Gastrocnemius medialis (tissue), 4 donors: Measurements from ENCODE around the gene HOXC13. TPM values are rescaled to one million over a fixed set of nuclear protein-coding genes. Genes with fewer than 3 reads are reported as not detected.

Experiments
- ATAC-seq, 2 donors: fragments of 150-250 bp; one replicate each; pipeline ENCODE4 v1.9.1; 2016
- DNase-seq, 2 donors: peaks; one replicate each; pipeline ENCODE4 v3.0.0-alpha.2; 2019
- H3K27ac ChIP-seq, 4 donors: fragments of 200-600 bp; sonication (generic); 1 replicate in 1 of 4; 2 replicates in 3 of 4; pipeline ENCODE4 v1.5.1; 2016 to 2018; ENCODE audit warnings: mild to moderate bottlenecking in 2 of 4, moderate library complexity in 1 of 4
- H3K27me3 ChIP-seq, 3 donors: fragments of 200-600 bp; sonication (generic) in 2 of 3; 1 replicate in 1 of 3; 2 replicates in 2 of 3; pipeline versions ENCODE4 v1.5.1 to v1.6.0; 2016 to 2019; ENCODE audit warnings: mild to moderate bottlenecking in 1 of 3, moderate library complexity in 1 of 3
- H3K36me3 ChIP-seq, 2 donors: fragments of 200-600 bp; sonication (generic) in 1 of 2; one replicate each; pipeline ENCODE4 v1.5.1; 2017 to 2018
- H3K4me1 ChIP-seq, 2 donors: fragments of 200-600 bp; sonication (generic) in 1 of 2; one replicate each; pipeline ENCODE4 v1.5.1; 2016 to 2017; ENCODE audit warnings: mild to moderate bottlenecking in 2 of 2
- H3K4me3 ChIP-seq, 4 donors: fragments of 200-600 bp; sonication (generic) in 3 of 4; 1 replicate in 1 of 4; 2 replicates in 3 of 4; pipeline ENCODE4 v1.5.1; 2016 to 2019; ENCODE audit warnings: mild to moderate bottlenecking in 2 of 4
- H3K9me3 ChIP-seq, 3 donors: fragments of 200-600 bp; sonication (generic) in 2 of 3; 1 replicate in 1 of 3; 2 replicates in 2 of 3; pipeline ENCODE4 v1.5.1; 2016 to 2019
- POLR2A ChIP-seq, 2 donors: fragments of 450-650 bp; IDR thresholded peaks; one replicate each; pipeline ENCODE4 v1.6.1; 2017; ENCODE audit warnings: antibody characterized with exemption in 2 of 2, mild to moderate bottlenecking in 2 of 2, moderate library complexity in 2 of 2
- in situ Hi-C, 4 donors: fragments of 200-750 bp; cut with MboI; loops; one replicate each; pipeline versions ENCODE4 v1.15.0 to v1.8.0; 2017; ENCODE audit warnings: low sequenced_read_pairs in 4 of 4
- intact Hi-C: fragments of 100-400 bp; cut with DNase I; formaldehyde crosslinking; loops from one replicate; pipeline ENCODE4 v1.15.1; 2023; ENCODE audit warnings: low total_unique reads
- total RNA-seq, 4 donors: library from RNA; depleted of rRNA; stranded (reverse); fragments of >200 nt; gene quantifications; one replicate each; pipeline versions ENCODE4 v1.1.0 to v1.2.3, GENCODE V29; 2016
- TF ChIP-seq, protein P1 (sequence below), 5 experiments: fragments of 450-650 bp in 3 of 5; fragments of 200-600 bp in 2 of 5; sonication (generic) in 2 of 5; IDR thresholded peaks in 4 of 5; conservative IDR thresholded peaks in 1 of 5; 1 replicate in 4 of 5; 2 replicates in 1 of 5; pipeline ENCODE4 v1.5.1; 2016 to 2019; ENCODE audit warnings: antibody characterized with exemption in 5 of 5, mild to moderate bottlenecking in 3 of 5, moderate library complexity in 3 of 5

Gene HOXC13
- total RNA-seq, 4 donors from 2014 or later: 0.10 to 0.33 TPM; not detected in 2

DNA sequence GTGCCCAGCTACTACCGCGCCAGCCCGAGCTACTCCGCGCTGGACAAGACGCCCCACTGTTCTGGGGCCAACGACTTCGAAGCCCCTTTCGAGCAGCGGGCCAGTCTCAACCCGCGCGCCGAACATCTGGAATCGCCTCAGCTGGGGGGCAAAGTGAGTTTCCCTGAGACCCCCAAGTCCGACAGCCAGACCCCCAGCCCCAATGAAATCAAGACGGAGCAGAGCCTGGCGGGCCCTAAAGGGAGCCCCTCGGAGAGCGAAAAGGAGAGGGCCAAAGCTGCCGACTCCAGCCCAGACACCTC lies 47.0 kb downstream of the HOXC13 start:
- Histone ChIP-seq H3K4me3 (peak overlapping the region; percentile 68 to 85 (median 82)), H3K27me3 (peaks cover 0 to 33% (median 0%) of the 10 kb centered on the region in 3 donors), H3K9me3 (no peaks in the 10 kb centered on the region), H3K36me3 (no peaks in the 10 kb centered on the region), H3K4me1 (peaks cover 37 to 46% of the 10 kb centered on the region in 2 donors), H3K27ac (peak overlapping the region; percentile 94 to 100 (median 98))
- DNase-seq: peak in 1 of 2 donors; percentile 25
- no peak for ATAC-seq
- intact Hi-C loops: loop anchor here (2.0 to 5.0 kb wide), 2 partner anchors 297 to 373 kb away; partner anchors contain the start of genes CBX5 and HNRNPA1
- in situ Hi-C loops: loop anchor here (10.0 to 25.0 kb wide), 4 partner anchors 219 to 1727 kb away; partner anchors contain the start of genes GPR84 (in 2 of the 4), BLOC1S1 (in 1 of the 4), ITGA7 (in 1 of the 4) and RDH5 (in 1 of the 4)
- TF ChIP-seq, protein P1, sequence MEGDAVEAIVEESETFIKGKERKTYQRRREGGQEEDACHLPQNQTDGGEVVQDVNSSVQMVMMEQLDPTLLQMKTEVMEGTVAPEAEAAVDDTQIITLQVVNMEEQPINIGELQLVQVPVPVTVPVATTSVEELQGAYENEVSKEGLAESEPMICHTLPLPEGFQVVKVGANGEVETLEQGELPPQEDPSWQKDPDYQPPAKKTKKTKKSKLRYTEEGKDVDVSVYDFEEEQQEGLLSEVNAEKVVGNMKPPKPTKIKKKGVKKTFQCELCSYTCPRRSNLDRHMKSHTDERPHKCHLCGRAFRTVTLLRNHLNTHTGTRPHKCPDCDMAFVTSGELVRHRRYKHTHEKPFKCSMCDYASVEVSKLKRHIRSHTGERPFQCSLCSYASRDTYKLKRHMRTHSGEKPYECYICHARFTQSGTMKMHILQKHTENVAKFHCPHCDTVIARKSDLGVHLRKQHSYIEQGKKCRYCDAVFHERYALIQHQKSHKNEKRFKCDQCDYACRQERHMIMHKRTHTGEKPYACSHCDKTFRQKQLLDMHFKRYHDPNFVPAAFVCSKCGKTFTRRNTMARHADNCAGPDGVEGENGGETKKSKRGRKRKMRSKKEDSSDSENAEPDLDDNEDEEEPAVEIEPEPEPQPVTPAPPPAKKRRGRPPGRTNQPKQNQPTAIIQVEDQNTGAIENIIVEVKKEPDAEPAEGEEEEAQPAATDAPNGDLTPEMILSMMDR (IDR thresholded peaks at IDR 0.05 in 4 of 5, conservative IDR thresholded peaks at IDR 0.05 in 1 of 5): no peak
- no peak for TF ChIP-seq POLR2A (IDR thresholded peaks at IDR 0.05)

DNA sequence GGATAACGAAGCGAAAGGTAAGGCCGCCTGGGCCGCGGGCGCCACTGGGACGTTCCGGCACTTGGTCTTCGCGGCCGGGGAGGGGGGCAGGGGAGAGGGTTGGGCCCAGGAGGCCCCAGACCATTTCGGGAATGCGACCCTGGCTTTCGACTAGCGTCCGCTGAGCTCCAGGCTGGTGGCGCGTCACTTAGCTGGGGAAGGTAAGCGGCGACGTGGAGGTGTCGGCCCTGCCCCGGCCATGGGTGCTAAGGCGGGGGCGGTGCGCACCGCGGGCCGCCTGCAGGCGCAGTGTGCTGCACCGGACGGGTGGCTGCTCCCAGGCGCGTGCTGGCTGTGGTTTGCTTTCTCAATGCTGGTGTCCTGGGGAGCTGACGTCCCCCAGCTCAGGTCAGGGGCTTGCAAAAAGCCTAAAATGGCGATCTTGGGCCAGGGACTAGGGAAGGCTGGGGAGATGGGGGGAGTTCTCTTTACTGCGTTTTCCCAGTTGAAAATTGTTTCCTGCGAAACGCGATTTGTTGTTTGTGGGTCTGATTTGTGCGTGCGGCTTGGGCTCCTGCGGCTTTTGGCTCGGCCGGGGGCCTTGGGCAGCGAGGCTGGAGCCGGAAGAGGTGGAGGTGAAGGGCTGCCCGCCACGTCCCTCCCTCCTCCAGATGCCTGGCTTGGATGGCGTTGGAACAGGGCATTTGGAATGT lies 47.5 kb downstream of the HOXC13 start:
- peak; percentile 76 to 90 for TF ChIP-seq POLR2A (IDR thresholded peaks at IDR 0.05)
- TF ChIP-seq, protein P1 (IDR thresholded peaks at IDR 0.05 in 4 of 5, conservative IDR thresholded peaks at IDR 0.05 in 1 of 5): peak in 2 of 5 experiments; percentile 14 to 19
- ATAC-seq (peak; percentile 10 to 16), DNase-seq (peak in 1 of 2 donors; percentile 69)
- Histone ChIP-seq H3K36me3 (no peaks in the 10 kb centered on the region), H3K27ac (peak overlapping the region; percentile 94 to 100 (median 98)), H3K27me3 (peaks cover 0 to 28% (median 0%) of the 10 kb centered on the region in 3 donors), H3K4me1 (peaks cover 37 to 41% of the 10 kb centered on the region in 2 donors), H3K9me3 (no peaks in the 10 kb centered on the region), H3K4me3 (peak overlapping the region; percentile 68 to 85 (median 82))
- intact Hi-C loops (loop anchor here (2.0 to 5.0 kb wide), 3 partner anchors 33 to 373 kb away; partner anchors contain the start of genes CBX5 and HNRNPA1), in situ Hi-C loops (loop anchor here (10.0 to 25.0 kb wide), 4 partner anchors 219 to 1726 kb away; partner anchors contain the start of genes GPR84 (in 2 of the 4), BLOC1S1 (in 1 of the 4), ITGA7 (in 1 of the 4) and RDH5 (in 1 of the 4))

GRCh38 chr12:53986686-53987483 lies 48.3 kb downstream of the HOXC13 start:
- intact Hi-C loops (loop anchor here (2.0 to 5.0 kb wide), 2 partner anchors 32 to 295 kb away; partner anchors contain the start of genes CBX5 and HNRNPA1), in situ Hi-C loops (loop anchor here (10.0 to 25.0 kb wide), 4 partner anchors 218 to 1725 kb away; partner anchors contain the start of genes GPR84 (in 2 of the 4), BLOC1S1 (in 1 of the 4), ITGA7 (in 1 of the 4) and RDH5 (in 1 of the 4))
- TF ChIP-seq POLR2A (IDR thresholded peaks at IDR 0.05): no peak
- TF ChIP-seq, protein P1 (IDR thresholded peaks at IDR 0.05 in 4 of 5, conservative IDR thresholded peaks at IDR 0.05 in 1 of 5): no peak
- peaks cover 45 to 47% of the 10 kb centered on the region in 2 donors for H3K4me1 ChIP-seq
- H3K4me3 ChIP-seq: peak overlapping the region; percentile 68 to 85 (median 82)
- ATAC-seq: no peak
- DNase-seq: no peak
- no peaks in the 10 kb centered on the region for H3K9me3 ChIP-seq
- H3K36me3 ChIP-seq: no peaks in the 10 kb centered on the region
- H3K27ac ChIP-seq: peak overlapping the region; percentile 94 to 100 (median 98)
- H3K27me3 ChIP-seq: peaks cover 0 to 21% (median 0%) of the 10 kb centered on the region in 3 donors

GRCh38 chr12:53987787-53988230 lies 49.2 kb downstream of the HOXC13 start:
- ATAC-seq: no peak
- H3K4me3 ChIP-seq: peak overlapping the region in 2 of 4 donors; percentile 83 to 85
- peaks cover 53 to 56% of the 10 kb centered on the region in 2 donors for H3K4me1 ChIP-seq
- H3K9me3 ChIP-seq: no peaks in the 10 kb centered on the region
- H3K27ac ChIP-seq: peak overlapping the region; percentile 94 to 100 (median 98)
- intact Hi-C loops (loop anchor here (2.0 to 5.0 kb wide), 2 partner anchors 31 to 294 kb away; partner anchors contain the start of genes CBX5 and HNRNPA1), in situ Hi-C loops (loop anchor here (10.0 to 25.0 kb wide), 4 partner anchors 217 to 1724 kb away; partner anchors contain the start of genes GPR84 (in 2 of the 4), BLOC1S1 (in 1 of the 4), ITGA7 (in 1 of the 4) and RDH5 (in 1 of the 4))
- no peak for TF ChIP-seq POLR2A (IDR thresholded peaks at IDR 0.05)
- TF ChIP-seq, protein P1 (IDR thresholded peaks at IDR 0.05 in 4 of 5, conservative IDR thresholded peaks at IDR 0.05 in 1 of 5): no peak
- peaks cover 0 to 12% (median 0%) of the 10 kb centered on the region in 3 donors for H3K27me3 ChIP-seq
- DNase-seq: no peak
- H3K36me3 ChIP-seq: no peaks in the 10 kb centered on the region
